Neural progenitor cell (in vitro differentiated cells): ENCODE data around the gene TBC1D19. TPM values are rescaled to one million over a fixed set of nuclear protein-coding genes. Genes with fewer than 3 reads are reported as not detected.

Experiments used
- DNase-seq: peaks from one replicate; pipeline ENCODE4 v3.0.0-alpha.2; 2016; ENCODE audit warnings: low spot score
- H2AFZ ChIP-seq: fragments of 200-600 bp; sonication (generic); replicated peaks from 2 replicates; pipeline ENCODE4 v1.6.1; 2016; ENCODE audit warnings: antibody characterized with exemption
- H3F3A ChIP-seq: fragments of 200-600 bp; sonication (generic); 2 replicates; pipeline ENCODE4 v1.6.1; 2016; ENCODE audit warnings: antibody characterized with exemption, low read depth
- H3K27ac ChIP-seq: fragments of 200-600 bp; sonication (generic); 2 replicates; pipeline ENCODE4 v1.5.1; 2016; ENCODE audit warnings: mild to moderate bottlenecking
- H3K27me3 ChIP-seq: fragments of 200-600 bp; sonication (generic); 2 replicates; pipeline ENCODE4 v1.6.1; 2016; ENCODE audit warnings: mild to moderate bottlenecking, moderate library complexity
- H3K36me3 ChIP-seq: fragments of 200-600 bp; sonication (generic); 2 replicates; pipeline ENCODE4 v1.5.1; 2016
- H3K4me1 ChIP-seq: fragments of 200-600 bp; sonication (generic); 2 replicates; pipeline ENCODE4 v1.6.1; 2016; ENCODE audit warnings: mixed run types
- H3K4me2 ChIP-seq: fragments of 200-600 bp; sonication (generic); 2 replicates; pipeline ENCODE4 v1.6.1; 2016
- H3K4me3 ChIP-seq: fragments of 200-600 bp; sonication (generic); 2 replicates; pipeline ENCODE4 v1.5.1; 2016
- H3K79me2 ChIP-seq: fragments of 200-600 bp; sonication (generic); 2 replicates; pipeline ENCODE4 v1.6.1; 2016; ENCODE audit warnings: low read depth
- H3K9ac ChIP-seq: fragments of 200-600 bp; sonication (generic); 2 replicates; pipeline ENCODE4 v1.6.1; 2016
- H3K9me3 ChIP-seq: fragments of 200-600 bp; sonication (generic); 2 replicates; pipeline ENCODE4 v1.5.1; 2016; ENCODE audit warnings: low read depth
- H4K20me1 ChIP-seq: fragments of 200-600 bp; sonication (generic); 2 replicates; pipeline ENCODE4 v1.6.1; 2016; ENCODE audit warnings: low read depth
- H3K27ac Mint-ChIP-seq: 3 replicates; pipeline ENCODE4 v1.8.0; 2021; ENCODE audit warnings: mixed read lengths
- H3K27me3 Mint-ChIP-seq: 2 replicates; pipeline ENCODE4 v1.8.0; 2022; ENCODE audit warnings: low read depth, mild to moderate bottlenecking, inconsistent platforms, moderate library complexity, mixed read lengths; ENCODE audit not compliant: insufficient read depth
- H3K36me3 Mint-ChIP-seq: 3 replicates; pipeline ENCODE4 v1.8.0; 2021; ENCODE audit warnings: mixed read lengths
- H3K4me1 Mint-ChIP-seq: 3 replicates; pipeline ENCODE4 v1.8.0; 2021; ENCODE audit warnings: mixed read lengths
- H3K4me3 Mint-ChIP-seq: 3 replicates; pipeline ENCODE4 v1.8.0; 2021; ENCODE audit warnings: mild to moderate bottlenecking, moderate library complexity, mixed read lengths
- H3K9me3 Mint-ChIP-seq: 3 replicates; pipeline ENCODE4 v1.8.0; 2020; ENCODE audit warnings: mixed read lengths
- EZH2 ChIP-seq: fragments of 200-600 bp; sonication (generic); IDR thresholded peaks from 2 replicates; pipeline ENCODE4 v1.6.1; 2017; ENCODE audit warnings: antibody characterized with exemption, mild to moderate bottlenecking, moderate library complexity
- EZH2phosphoT487 ChIP-seq: fragments of 200-600 bp; sonication (generic); IDR thresholded peaks from 2 replicates; pipeline ENCODE4 v1.6.1; 2017; ENCODE audit warnings: antibody characterized with exemption
- total RNA-seq: library from RNA; depleted of rRNA; stranded (reverse); fragments of >200 nt; gene quantifications from 2 replicates; pipeline ENCODE4 v1.2.3, GENCODE V29; 2015; ENCODE audit warnings: low replicate concordance
- TF ChIP-seq, protein P1 (sequence below): fragments of 200-600 bp; sonication (generic); IDR thresholded peaks from 2 replicates; pipeline ENCODE4 v1.5.1; 2017; ENCODE audit warnings: antibody characterized with exemption, mild to moderate bottlenecking

The TBC1D19 gene
- total RNA-seq, 1 donor from 2014 or later = 30.7 TPM

DNA sequence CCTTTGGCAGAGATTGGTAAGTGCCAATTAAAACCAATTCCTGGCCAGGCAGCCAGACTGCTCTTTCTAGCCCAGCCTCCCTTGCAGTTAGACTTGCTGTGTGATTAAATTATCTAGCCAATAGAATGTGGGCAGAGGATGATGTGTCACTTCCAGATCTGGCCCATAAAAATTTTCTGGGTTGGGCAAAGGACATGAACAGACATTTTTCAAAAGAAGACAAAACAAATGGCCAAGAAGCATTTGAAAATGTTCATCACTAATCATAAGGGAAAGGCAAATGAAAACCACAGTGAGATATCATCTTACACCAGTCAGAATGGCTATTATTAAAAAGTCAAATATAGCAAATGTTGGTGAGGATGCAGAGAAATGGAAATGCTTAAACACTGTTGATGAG lies 205.3 kb downstream of the TBC1D19 start:
- no peak overlapping the region for H2AFZ ChIP-seq
- H3K9me3 ChIP-seq = no peaks in the 10 kb centered on the region
- H4K20me1 ChIP-seq = no peaks in the 10 kb centered on the region
- peaks cover 14% of the 10 kb centered on the region for H3F3A ChIP-seq
- H3K27me3 Mint-ChIP-seq = peaks cover 2% of the 10 kb centered on the region
- no peak overlapping the region for H3K4me3 Mint-ChIP-seq
- no peaks in the 10 kb centered on the region for H3K79me2 ChIP-seq
- H3K9me3 Mint-ChIP-seq = no peaks in the 10 kb centered on the region
- no peak overlapping the region for H3K4me3 ChIP-seq
- H3K36me3 Mint-ChIP-seq = peaks cover 7% of the 10 kb centered on the region
- H3K27ac ChIP-seq = no peak overlapping the region
- no peaks in the 10 kb centered on the region for H3K36me3 ChIP-seq
- peaks cover 32% of the 10 kb centered on the region for H3K4me1 Mint-ChIP-seq
- H3K9ac ChIP-seq = no peak overlapping the region
- H3K4me1 ChIP-seq = peaks cover 11% of the 10 kb centered on the region
- no peak for TF ChIP-seq EZH2
- TF ChIP-seq EZH2phosphoT487 = no peak
- TF ChIP-seq, protein P1, sequence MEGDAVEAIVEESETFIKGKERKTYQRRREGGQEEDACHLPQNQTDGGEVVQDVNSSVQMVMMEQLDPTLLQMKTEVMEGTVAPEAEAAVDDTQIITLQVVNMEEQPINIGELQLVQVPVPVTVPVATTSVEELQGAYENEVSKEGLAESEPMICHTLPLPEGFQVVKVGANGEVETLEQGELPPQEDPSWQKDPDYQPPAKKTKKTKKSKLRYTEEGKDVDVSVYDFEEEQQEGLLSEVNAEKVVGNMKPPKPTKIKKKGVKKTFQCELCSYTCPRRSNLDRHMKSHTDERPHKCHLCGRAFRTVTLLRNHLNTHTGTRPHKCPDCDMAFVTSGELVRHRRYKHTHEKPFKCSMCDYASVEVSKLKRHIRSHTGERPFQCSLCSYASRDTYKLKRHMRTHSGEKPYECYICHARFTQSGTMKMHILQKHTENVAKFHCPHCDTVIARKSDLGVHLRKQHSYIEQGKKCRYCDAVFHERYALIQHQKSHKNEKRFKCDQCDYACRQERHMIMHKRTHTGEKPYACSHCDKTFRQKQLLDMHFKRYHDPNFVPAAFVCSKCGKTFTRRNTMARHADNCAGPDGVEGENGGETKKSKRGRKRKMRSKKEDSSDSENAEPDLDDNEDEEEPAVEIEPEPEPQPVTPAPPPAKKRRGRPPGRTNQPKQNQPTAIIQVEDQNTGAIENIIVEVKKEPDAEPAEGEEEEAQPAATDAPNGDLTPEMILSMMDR = no peak
- no peaks in the 10 kb centered on the region for H3K27me3 ChIP-seq
- H3K27ac Mint-ChIP-seq = no peak overlapping the region
- H3K4me2 ChIP-seq = no peak overlapping the region
- DNase-seq = no peak

DNA sequence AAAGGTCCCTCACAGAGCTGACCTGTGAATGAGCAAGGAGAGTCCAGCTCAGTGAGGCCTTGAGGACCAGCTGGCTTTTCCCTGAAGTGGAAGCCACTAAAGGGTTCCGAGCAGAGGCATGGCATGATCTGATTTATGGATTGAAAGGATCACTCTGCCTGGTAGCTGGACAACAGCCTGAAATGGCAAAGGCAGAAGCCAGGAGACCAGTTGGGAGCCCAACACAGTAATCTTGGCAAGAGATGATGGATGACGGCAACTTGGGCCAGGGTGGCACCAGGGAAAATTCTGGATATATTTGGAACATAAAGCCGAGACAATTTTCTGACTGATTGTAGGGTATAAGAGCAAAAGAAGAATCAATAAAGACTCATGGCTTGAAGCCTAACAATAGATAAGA lies 207.5 kb downstream of the TBC1D19 start:
- no peak overlapping the region for H2AFZ ChIP-seq
- H3K9ac ChIP-seq = no peak overlapping the region

GRCh38 chr4:26792639-26793038 lies 208.8 kb downstream of the TBC1D19 start:
- H3K9me3 Mint-ChIP-seq = peaks cover 4% of the 10 kb centered on the region
- Histone ChIP-seq H4K20me1 (no peaks in the 10 kb centered on the region), H3K9me3 (no peaks in the 10 kb centered on the region), H3F3A (peaks cover 9% of the 10 kb centered on the region), H3K4me3 (no peak overlapping the region), H3K4me1 (peaks cover 7% of the 10 kb centered on the region), H2AFZ (no peak overlapping the region), H3K4me2 (no peak overlapping the region), H3K27ac (no peak overlapping the region), H3K27me3 (no peaks in the 10 kb centered on the region), H3K9ac (no peak overlapping the region), H3K36me3 (no peaks in the 10 kb centered on the region), H3K79me2 (no peaks in the 10 kb centered on the region)
- peaks cover 5% of the 10 kb centered on the region for H3K36me3 Mint-ChIP-seq
- DNase-seq = no peak
- H3K4me1 Mint-ChIP-seq = peaks cover 10% of the 10 kb centered on the region
- H3K27me3 Mint-ChIP-seq = peaks cover 2% of the 10 kb centered on the region
- H3K4me3 Mint-ChIP-seq = no peak overlapping the region
- no peak overlapping the region for H3K27ac Mint-ChIP-seq
- no peak for TF ChIP-seq EZH2phosphoT487
- TF ChIP-seq, protein P1 = no peak
- TF ChIP-seq EZH2 = no peak

More for the DNA sequence above, 207.5 kb downstream of the TBC1D19 start:
- no peaks in the 10 kb centered on the region for H3K79me2 ChIP-seq
- no peaks in the 10 kb centered on the region for H3K27me3 ChIP-seq
- DNase-seq = no peak
- H3K9me3 ChIP-seq = no peaks in the 10 kb centered on the region
- peaks cover 20% of the 10 kb centered on the region for H3K4me1 Mint-ChIP-seq
- peaks cover 11% of the 10 kb centered on the region for H3K4me1 ChIP-seq
- H3K4me2 ChIP-seq = no peak overlapping the region
- H4K20me1 ChIP-seq = no peaks in the 10 kb centered on the region
- no peak overlapping the region for H3K4me3 Mint-ChIP-seq
- H3F3A ChIP-seq = peaks cover 14% of the 10 kb centered on the region
- TF ChIP-seq EZH2phosphoT487 (no peak), EZH2 (no peak)
- TF ChIP-seq, protein P1 = no peak
- no peaks in the 10 kb centered on the region for H3K36me3 ChIP-seq
- no peak overlapping the region for H3K4me3 ChIP-seq
- H3K27ac ChIP-seq = no peak overlapping the region
- peaks cover 7% of the 10 kb centered on the region for H3K36me3 Mint-ChIP-seq
- no peak overlapping the region for H3K27ac Mint-ChIP-seq
- H3K9me3 Mint-ChIP-seq = no peaks in the 10 kb centered on the region
- peaks cover 2% of the 10 kb centered on the region for H3K27me3 Mint-ChIP-seq
